ENCODE measurements around the gene TRAK2. TPM values are rescaled to one million over a fixed set of nuclear protein-coding genes. Genes with fewer than 3 reads are reported as not detected.
A peak's percentile ranks its signal among the peaks of the same experiment; 100 is the strongest.

Gene TRAK2
- total and polyA plus RNA-seq, 9 of the 15 experiments (the other 6 are each of a cell fraction or from before 2014, with no cell fraction given), result 3.4 to 10.4 (median 7.3) TPM

- no peak for TF ChIP-seq CUX1 (CRISPR knock-in tag; IDR thresholded peaks at IDR 0.05)
- TF ChIP-seq ZNF12 (CRISPR knock-in tag; IDR thresholded peaks at IDR 0.05), result no peak
- TF ChIP-seq ELF2 (CRISPR knock-in tag; IDR thresholded peaks at IDR 0.05), result no peak
- no peak for TF ChIP-seq STAT6 (CRISPR knock-in tag; IDR thresholded peaks at IDR 0.05)
- no peak for TF ChIP-seq HDAC8 (tag; IDR thresholded peaks at IDR 0.05)
- no peak for TF ChIP-seq ILK (tag; IDR thresholded peaks at IDR 0.05; ENCODE audit: borderline replicate concordance, low read depth)
- no peak for TF ChIP-seq ETS1 (conservative IDR thresholded peaks at IDR 0.05; ENCODE audit: control insufficient read depth, low read depth, low read length)
- no peak for TF ChIP-seq ZNF398 (CRISPR knock-in tag; IDR thresholded peaks at IDR 0.05)
- no peak for TF ChIP-seq E2F3 (CRISPR knock-in tag; IDR thresholded peaks at IDR 0.05)
- 0 out of 2 replicates have a peak, but pooled peaks have one; percentile 53 for TF ChIP-seq ADNP (tag; IDR thresholded peaks at IDR 0.05)
- no peak for TF ChIP-seq DACH1 (IDR thresholded peaks at IDR 0.05; ENCODE audit: partially characterized antibody)
- no peak for TF ChIP-seq SAFB2 (IDR thresholded peaks at IDR 0.05; ENCODE audit: borderline replicate concordance, low read depth, low read length, severe bottlenecking)
- TF ChIP-seq HCFC1 (IDR thresholded peaks at IDR 0.05; ENCODE audit: low read depth, low read length), result no peak
- TF ChIP-seq SIX5 (IDR thresholded peaks at IDR 0.05; ENCODE audit: borderline replicate concordance in 1 of 2, insufficient read depth in 1 of 2, low read depth in 1 of 2, low read length in 2 of 2), result no peak
- peak; percentile 88 for TF ChIP-seq PHB2 (IDR thresholded peaks at IDR 0.05; ENCODE audit: low read depth)
These were observed 11.1 kb downstream of the TRAK2 start (continued) for GRCh38 chr2:201440182-201440581.

Measured in K562 (cell line).